ENCODE data around the gene STXBP5.
A peak's percentile ranks its signal among the peaks of the same experiment; 100 is the strongest.

STXBP5 gene

GRCh38 chr6:147159536-147160374 lies 44.5 kb upstream of the STXBP5 start:
- H3K4me3 ChIP-seq (ENCODE audit: control insufficient read depth in 1 of 7, extremely low read depth in 1 of 7, insufficient read depth in 4 of 7, low read depth in 2 of 7, low read length in 6 of 7): no peak overlapping the region
- CTCF ChIA-PET: interaction anchor here (0.6 kb wide), 1 partner anchor 246 kb away, joined by 3 read pairs; no protein-coding TSS in a partner anchor
- H3K4me1 ChIP-seq (ENCODE audit: control extremely low read depth in 1 of 4, control insufficient read depth in 4 of 4, insufficient read depth in 4 of 4, low read length in 3 of 4): peaks cover 0 to 21% (median under 1%) of the 10 kb centered on the region in 4 experiments
- no peaks in the 10 kb centered on the region for H3K36me3 ChIP-seq (ENCODE audit: control insufficient read depth in 4 of 4, insufficient read depth in 4 of 4, low read length in 3 of 4)
- H3K27ac ChIP-seq (ENCODE audit: insufficient read depth in 1 of 2, low read depth in 1 of 2, low read length in 2 of 2, poor library complexity in 1 of 2, severe bottlenecking in 2 of 2): no peak overlapping the region
- H3K27me3 ChIP-seq (replicated peaks in 2 of 5; ENCODE audit: control insufficient read depth in 4 of 5, insufficient read depth in 5 of 5, low read length in 4 of 5): no peaks in the 10 kb centered on the region
- WGBS (ENCODE audit: insufficient coverage): 96% methylated on average over 2 of the region's 2 CpGs
- no peak for DNase-seq
- peaks cover 0 to under 1% (median 0%) of the 10 kb centered on the region in 5 experiments for H3K9me3 ChIP-seq (ENCODE audit: control extremely low read depth in 1 of 5, control insufficient read depth in 4 of 5, insufficient read depth in 2 of 5, low read depth in 1 of 5, low read length in 4 of 5)
- POLR2A ChIA-PET: no interaction called here

DNA sequence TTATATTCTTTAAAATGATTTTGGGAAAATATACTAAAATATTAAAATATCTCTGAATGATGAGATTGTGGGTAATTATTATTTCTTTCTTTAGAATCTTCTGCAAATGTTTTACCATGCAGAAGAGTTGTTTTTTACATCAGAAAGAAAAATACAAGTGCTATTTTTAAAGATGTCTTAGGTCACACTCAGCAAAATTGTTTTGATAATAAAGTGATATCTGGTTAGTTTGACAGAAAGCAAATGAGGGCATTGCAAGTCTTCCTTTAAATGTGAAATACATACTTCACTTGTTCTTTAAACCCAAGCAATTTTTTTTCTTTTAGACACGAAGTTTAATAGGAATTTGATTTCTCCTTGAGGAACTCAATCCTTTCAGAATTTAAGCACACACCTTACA lies 43.6 kb upstream of the STXBP5 start:
- CTCF ChIA-PET: interaction anchor here (0.6 kb wide), 1 partner anchor 245 kb away, joined by 3 read pairs; no protein-coding TSS in a partner anchor
- H3K4me1 ChIP-seq (ENCODE audit: control extremely low read depth in 1 of 4, control insufficient read depth in 4 of 4, insufficient read depth in 4 of 4, low read length in 3 of 4): peaks cover 0 to 23% (median under 1%) of the 10 kb centered on the region in 4 experiments

GRCh38 chr6:147161253-147161973 lies 42.8 kb upstream of the STXBP5 start:
- H3K36me3 ChIP-seq (ENCODE audit: control insufficient read depth in 4 of 4, insufficient read depth in 4 of 4, low read length in 3 of 4): peaks cover 0 to under 1% (median 0%) of the 10 kb centered on the region in 4 experiments
- CTCF ChIA-PET: no interaction called here
- POLR2A ChIA-PET: no interaction called here
- no peak for DNase-seq
- no peaks in the 10 kb centered on the region for H3K27me3 ChIP-seq (replicated peaks in 2 of 5; ENCODE audit: control insufficient read depth in 4 of 5, insufficient read depth in 5 of 5, low read length in 4 of 5)
- peaks cover 0 to 4% (median 0%) of the 10 kb centered on the region in 5 experiments for H3K9me3 ChIP-seq (ENCODE audit: control extremely low read depth in 1 of 5, control insufficient read depth in 4 of 5, insufficient read depth in 2 of 5, low read depth in 1 of 5, low read length in 4 of 5)
- H3K4me1 ChIP-seq (ENCODE audit: control extremely low read depth in 1 of 4, control insufficient read depth in 4 of 4, insufficient read depth in 4 of 4, low read length in 3 of 4): peaks cover 2 to 25% (median 2%) of the 10 kb centered on the region in 4 experiments
- no peak overlapping the region for H3K27ac ChIP-seq (ENCODE audit: insufficient read depth in 1 of 2, low read depth in 1 of 2, low read length in 2 of 2, poor library complexity in 1 of 2, severe bottlenecking in 2 of 2)
- no CpG with 5 or more reads among the region's 4 CpGs for WGBS (ENCODE audit: insufficient coverage)
- H3K4me3 ChIP-seq (ENCODE audit: control insufficient read depth in 1 of 7, extremely low read depth in 1 of 7, insufficient read depth in 4 of 7, low read depth in 2 of 7, low read length in 6 of 7): no peak overlapping the region

More for the DNA sequence above, 43.6 kb upstream of the STXBP5 start:
- DNase-seq: no peak
- no peak overlapping the region for H3K27ac ChIP-seq (ENCODE audit: insufficient read depth in 1 of 2, low read depth in 1 of 2, low read length in 2 of 2, poor library complexity in 1 of 2, severe bottlenecking in 2 of 2)
- H3K27me3 ChIP-seq (replicated peaks in 2 of 5; ENCODE audit: control insufficient read depth in 4 of 5, insufficient read depth in 5 of 5, low read length in 4 of 5): no peaks in the 10 kb centered on the region
- no peak overlapping the region for H3K4me3 ChIP-seq (ENCODE audit: control insufficient read depth in 1 of 7, extremely low read depth in 1 of 7, insufficient read depth in 4 of 7, low read depth in 2 of 7, low read length in 6 of 7)
- peaks cover 0 to 3% (median 0%) of the 10 kb centered on the region in 5 experiments for H3K9me3 ChIP-seq (ENCODE audit: control extremely low read depth in 1 of 5, control insufficient read depth in 4 of 5, insufficient read depth in 2 of 5, low read depth in 1 of 5, low read length in 4 of 5)
- H3K36me3 ChIP-seq (ENCODE audit: control insufficient read depth in 4 of 4, insufficient read depth in 4 of 4, low read length in 3 of 4): no peaks in the 10 kb centered on the region
- POLR2A ChIA-PET: no interaction called here
- WGBS (ENCODE audit: insufficient coverage): no CpG with 5 or more reads among the region's 1 CpG

DNA sequence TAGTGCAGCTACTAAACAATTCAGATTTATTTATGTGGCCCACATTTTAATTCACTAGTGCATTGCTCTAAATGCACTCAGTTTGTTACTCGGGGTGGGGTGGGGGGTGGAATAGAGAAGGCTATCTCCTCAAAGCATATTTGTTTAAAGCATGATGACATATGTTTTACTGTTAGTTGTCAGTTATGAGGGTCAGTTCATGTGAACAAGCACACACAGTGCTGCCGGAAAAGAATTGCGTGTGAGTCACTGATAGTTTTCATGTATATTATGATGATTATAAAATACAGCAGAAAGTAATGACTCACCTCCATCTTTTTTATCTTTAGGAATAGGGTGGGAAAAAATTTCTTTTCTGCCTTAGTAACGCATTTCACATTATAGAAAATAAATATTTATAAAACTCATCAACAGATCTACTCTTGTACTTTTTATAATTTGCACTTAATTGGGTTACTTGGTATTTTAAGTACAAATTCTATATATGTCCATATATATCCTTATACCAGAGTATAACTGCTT lies 42.2 kb upstream of the STXBP5 start:
- Histone ChIP-seq H3K36me3 (ENCODE audit: control insufficient read depth in 4 of 4, insufficient read depth in 4 of 4, low read length in 3 of 4) (peaks cover 0 to 2% (median 0%) of the 10 kb centered on the region in 4 experiments), H3K27me3 (replicated peaks in 2 of 5; ENCODE audit: control insufficient read depth in 4 of 5, insufficient read depth in 5 of 5, low read length in 4 of 5) (no peaks in the 10 kb centered on the region), H3K4me1 (ENCODE audit: control extremely low read depth in 1 of 4, control insufficient read depth in 4 of 4, insufficient read depth in 4 of 4, low read length in 3 of 4) (peaks cover 2 to 26% (median 5%) of the 10 kb centered on the region in 4 experiments), H3K4me3 (ENCODE audit: control insufficient read depth in 1 of 7, extremely low read depth in 1 of 7, insufficient read depth in 4 of 7, low read depth in 2 of 7, low read length in 6 of 7) (no peak overlapping the region), H3K9me3 (ENCODE audit: control extremely low read depth in 1 of 5, control insufficient read depth in 4 of 5, insufficient read depth in 2 of 5, low read depth in 1 of 5, low read length in 4 of 5) (peaks cover 0 to 4% (median 0%) of the 10 kb centered on the region in 5 experiments), H3K27ac (ENCODE audit: insufficient read depth in 1 of 2, low read depth in 1 of 2, low read length in 2 of 2, poor library complexity in 1 of 2, severe bottlenecking in 2 of 2) (no peak overlapping the region)
- ChIA-PET POLR2A (no interaction called here), CTCF (no interaction called here)
- no CpG with 5 or more reads among the region's 4 CpGs for WGBS (ENCODE audit: insufficient coverage)
- peak; percentile 9 to 71 (median 43) for DNase-seq

DNA sequence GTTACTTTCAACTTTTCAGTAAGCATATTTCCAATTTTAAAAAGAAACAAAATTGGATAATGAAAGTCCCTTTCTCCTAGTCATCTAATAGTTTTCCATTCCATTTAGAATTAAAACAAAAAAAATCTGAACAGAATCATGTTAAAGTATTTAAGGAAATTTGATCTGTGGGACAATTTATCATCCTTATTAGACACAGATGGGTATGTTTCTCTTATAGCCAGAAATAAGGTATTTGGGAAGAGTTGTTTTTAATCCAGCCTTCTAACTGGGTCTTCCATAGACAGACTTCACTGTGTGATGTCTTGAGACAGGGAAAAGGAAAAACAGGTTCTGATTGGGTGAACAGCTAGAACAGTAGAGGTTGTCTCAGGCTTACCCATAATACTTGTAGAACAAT lies 39.5 kb upstream of the STXBP5 start:
- H3K4me3 ChIP-seq (ENCODE audit: control insufficient read depth in 1 of 7, extremely low read depth in 1 of 7, insufficient read depth in 4 of 7, low read depth in 2 of 7, low read length in 6 of 7): no peak overlapping the region
- peaks cover 0 to 16% (median 5%) of the 10 kb centered on the region in 4 experiments for H3K4me1 ChIP-seq (ENCODE audit: control extremely low read depth in 1 of 4, control insufficient read depth in 4 of 4, insufficient read depth in 4 of 4, low read length in 3 of 4)
- no peaks in the 10 kb centered on the region for H3K27me3 ChIP-seq (replicated peaks in 2 of 5; ENCODE audit: control insufficient read depth in 4 of 5, insufficient read depth in 5 of 5, low read length in 4 of 5)
- no peak for DNase-seq
- H3K27ac ChIP-seq (ENCODE audit: insufficient read depth in 1 of 2, low read depth in 1 of 2, low read length in 2 of 2, poor library complexity in 1 of 2, severe bottlenecking in 2 of 2): no peak overlapping the region
- POLR2A ChIA-PET: no interaction called here
- CTCF ChIA-PET: no interaction called here
- peaks cover 0 to 4% (median 0%) of the 10 kb centered on the region in 5 experiments for H3K9me3 ChIP-seq (ENCODE audit: control extremely low read depth in 1 of 5, control insufficient read depth in 4 of 5, insufficient read depth in 2 of 5, low read depth in 1 of 5, low read length in 4 of 5)
- peaks cover 0 to 2% (median 0%) of the 10 kb centered on the region in 4 experiments for H3K36me3 ChIP-seq (ENCODE audit: control insufficient read depth in 4 of 4, insufficient read depth in 4 of 4, low read length in 3 of 4)

- POLR2A ChIA-PET: no interaction called here
- peak; percentile 74 to 91 (median 80) for DNase-seq
- CTCF ChIA-PET: interaction anchor here (0.6 to 1.7 kb wide), 3 partner anchors 20 to 35 kb away, joined by 3 to 7 read pairs (median 3); no protein-coding TSS in a partner anchor
- peak overlapping the region in 1 of 7 experiments; percentile 42 for H3K4me3 ChIP-seq (ENCODE audit: control insufficient read depth in 1 of 7, extremely low read depth in 1 of 7, insufficient read depth in 4 of 7, low read depth in 2 of 7, low read length in 6 of 7)
- peaks cover 0 to 4% (median 0%) of the 10 kb centered on the region in 5 experiments for H3K9me3 ChIP-seq (ENCODE audit: control extremely low read depth in 1 of 5, control insufficient read depth in 4 of 5, insufficient read depth in 2 of 5, low read depth in 1 of 5, low read length in 4 of 5)
- 42% methylated on average over 2 of the region's 2 CpGs for WGBS (ENCODE audit: insufficient coverage)
- H3K27ac ChIP-seq (ENCODE audit: insufficient read depth in 1 of 2, low read depth in 1 of 2, low read length in 2 of 2, poor library complexity in 1 of 2, severe bottlenecking in 2 of 2): peak overlapping the region in 1 of 2 experiments; percentile 50
- peaks cover 0 to 2% (median 0%) of the 10 kb centered on the region in 4 experiments for H3K36me3 ChIP-seq (ENCODE audit: control insufficient read depth in 4 of 4, insufficient read depth in 4 of 4, low read length in 3 of 4)
- no peaks in the 10 kb centered on the region for H3K27me3 ChIP-seq (replicated peaks in 2 of 5; ENCODE audit: control insufficient read depth in 4 of 5, insufficient read depth in 5 of 5, low read length in 4 of 5)
- peaks cover 0 to 13% (median 5%) of the 10 kb centered on the region in 4 experiments for H3K4me1 ChIP-seq (ENCODE audit: control extremely low read depth in 1 of 4, control insufficient read depth in 4 of 4, insufficient read depth in 4 of 4, low read length in 3 of 4)
These were observed 37.8 kb upstream of the STXBP5 start for GRCh38 chr6:147166360-147166944.
